GM12878 (cell line): ENCODE measurements around the gene SLC25A46. TPM values are rescaled to one million over a fixed set of nuclear protein-coding genes. Genes with fewer than 3 reads are reported as not detected.
A peak's percentile ranks its signal among the peaks of the same experiment; 100 is the strongest.

ENCODE experiments used
- BRCA1 ChIP-seq: IDR thresholded peaks from 2 replicates; pipeline ENCODE4 v1.6.1; 2011; ENCODE audit warnings: low read depth, low read length, improper control_type of control experiment
- CHD2 ChIP-seq: IDR thresholded peaks from 2 replicates; pipeline ENCODE4 v1.6.1; 2011; ENCODE audit warnings: low read depth, low read length, improper control_type of control experiment, borderline replicate concordance
- CHD4 ChIP-seq: fragments of 200-600 bp; sonication (generic); IDR thresholded peaks from 2 replicates; pipeline ENCODE4 v1.6.1; 2016; ENCODE audit warnings: mild to moderate bottlenecking
- CTCF ChIP-seq, 3 experiments: IDR thresholded peaks in 2 of 3; conservative IDR thresholded peaks in 1 of 3; 2 replicates each; pipeline ENCODE4 v1.5.1; 2011; ENCODE audit warnings: low read depth in 3 of 3, low read length in 3 of 3, mild to moderate bottlenecking in 3 of 3, control low read depth in 2 of 3, moderate library complexity in 2 of 3, inconsistent platforms in 1 of 3, mixed read lengths in 1 of 3; ENCODE audit not compliant: control insufficient read depth in 2 of 3, insufficient read depth in 1 of 3; ENCODE audit errors: extremely low read depth in 1 of 3
- FOS ChIP-seq: IDR thresholded peaks from 3 replicates; pipeline ENCODE4 v1.6.1; 2011; ENCODE audit warnings: borderline replicate concordance; ENCODE audit not compliant: insufficient read length; ENCODE audit errors: extremely low read depth
- IKZF1 ChIP-seq: fragments of 450-650 bp; conservative IDR thresholded peaks from 2 replicates; pipeline ENCODE4 v1.6.1; 2017; ENCODE audit warnings: antibody characterized with exemption, mild to moderate bottlenecking
- IRF4 ChIP-seq: IDR thresholded peaks from 2 replicates; pipeline ENCODE4 v1.6.1; 2011; ENCODE audit warnings: low read depth, low read length
- MTA2 ChIP-seq: fragments of 450-650 bp; IDR thresholded peaks from 2 replicates; pipeline ENCODE4 v1.6.1; 2016; ENCODE audit warnings: low read depth, mild to moderate bottlenecking, moderate library complexity
- NFYB ChIP-seq: IDR thresholded peaks from 2 replicates; pipeline ENCODE4 v1.6.1; 2011; ENCODE audit warnings: low read depth, mild to moderate bottlenecking, low read length, improper control_type of control experiment, moderate library complexity; ENCODE audit not compliant: insufficient read depth
- NKRF ChIP-seq: fragments of 450-650 bp; conservative IDR thresholded peaks from 2 replicates; pipeline ENCODE4 v1.6.1; 2017; ENCODE audit warnings: mild to moderate bottlenecking, moderate library complexity
- NR2C1 ChIP-seq: fragments of 450-650 bp; IDR thresholded peaks from 2 replicates; pipeline ENCODE4 v1.6.1; 2017; ENCODE audit warnings: antibody characterized with exemption, mild to moderate bottlenecking, moderate library complexity
- SPI1 ChIP-seq: IDR thresholded peaks from 2 replicates; pipeline ENCODE4 v1.6.1; 2011; ENCODE audit warnings: low read depth, mild to moderate bottlenecking, low read length, moderate library complexity, borderline replicate concordance; ENCODE audit not compliant: insufficient read depth
- TARDBP ChIP-seq: IDR thresholded peaks from 2 replicates; pipeline ENCODE4 v1.6.1; 2016; ENCODE audit warnings: borderline replicate concordance
- TBL1XR1 ChIP-seq: IDR thresholded peaks from 2 replicates; pipeline ENCODE4 v1.6.1; 2012; ENCODE audit warnings: low read depth, low read length, improper control_type of control experiment
- TCF12 ChIP-seq: IDR thresholded peaks from 2 replicates; pipeline ENCODE4 v1.6.1; 2011; ENCODE audit warnings: low read depth, mild to moderate bottlenecking, low read length
- ZNF217 ChIP-seq: fragments of 450-650 bp; IDR thresholded peaks from 2 replicates; pipeline ENCODE4 v1.6.1; 2017; ENCODE audit warnings: antibody characterized with exemption, mild to moderate bottlenecking
- ZNF384 ChIP-seq: IDR thresholded peaks from 2 replicates; pipeline ENCODE4 v1.6.1; 2012; ENCODE audit warnings: low read depth, mild to moderate bottlenecking, low read length, improper control_type of control experiment, borderline replicate concordance
- ZNF592 ChIP-seq: fragments of 450-650 bp; IDR thresholded peaks from 2 replicates; pipeline ENCODE4 v1.6.1; 2017; ENCODE audit warnings: mild to moderate bottlenecking, moderate library complexity
- polyA plus RNA-seq, 11 experiments: library from polyadenylated mRNA; depleted of rRNA in 4 of 11; unstranded in 6 of 11; stranded (reverse) in 5 of 11; fragments of >200 nt; fragmentation: Nextera tagmentation in 4 of 11; fragmentation: Illumina TruSeq in 1 of 11; extraction: Ambion mirVana in 4 of 11; extraction: Trizol in 1 of 11; gene quantifications; 1 replicate in 1 of 11; 2 replicates in 10 of 11; pipeline versions ENCODE4 v1.2.1 to v1.2.3, GENCODE V29; 2011 to 2016; ENCODE audit warnings: inconsistent platforms in 2 of 11, missing spikeins in 2 of 11, low read depth in 1 of 11
- total RNA-seq, 4 experiments: library from RNA; depleted of rRNA in 3 of 4; stranded (reverse); fragments of >200 nt in 3 of 4; fragmentation: Illumina TruSeq in 1 of 4; extraction: Trizol in 1 of 4; gene quantifications; 2 replicates each; pipeline versions ENCODE4 v1.2.1 to v1.2.3, GENCODE V29; 2013 to 2021
- TF ChIP-seq, protein P1 (sequence below): fragments of 450-650 bp; IDR thresholded peaks from 2 replicates; pipeline ENCODE4 v1.6.1; 2017; ENCODE audit warnings: low read depth, mild to moderate bottlenecking, moderate library complexity

SLC25A46 gene
- total and polyA plus RNA-seq, 10 of the 15 experiments (the other 5 are each of a cell fraction or from before 2014, with no cell fraction given): 18.0 to 89.6 (median 68.2) TPM

DNA sequence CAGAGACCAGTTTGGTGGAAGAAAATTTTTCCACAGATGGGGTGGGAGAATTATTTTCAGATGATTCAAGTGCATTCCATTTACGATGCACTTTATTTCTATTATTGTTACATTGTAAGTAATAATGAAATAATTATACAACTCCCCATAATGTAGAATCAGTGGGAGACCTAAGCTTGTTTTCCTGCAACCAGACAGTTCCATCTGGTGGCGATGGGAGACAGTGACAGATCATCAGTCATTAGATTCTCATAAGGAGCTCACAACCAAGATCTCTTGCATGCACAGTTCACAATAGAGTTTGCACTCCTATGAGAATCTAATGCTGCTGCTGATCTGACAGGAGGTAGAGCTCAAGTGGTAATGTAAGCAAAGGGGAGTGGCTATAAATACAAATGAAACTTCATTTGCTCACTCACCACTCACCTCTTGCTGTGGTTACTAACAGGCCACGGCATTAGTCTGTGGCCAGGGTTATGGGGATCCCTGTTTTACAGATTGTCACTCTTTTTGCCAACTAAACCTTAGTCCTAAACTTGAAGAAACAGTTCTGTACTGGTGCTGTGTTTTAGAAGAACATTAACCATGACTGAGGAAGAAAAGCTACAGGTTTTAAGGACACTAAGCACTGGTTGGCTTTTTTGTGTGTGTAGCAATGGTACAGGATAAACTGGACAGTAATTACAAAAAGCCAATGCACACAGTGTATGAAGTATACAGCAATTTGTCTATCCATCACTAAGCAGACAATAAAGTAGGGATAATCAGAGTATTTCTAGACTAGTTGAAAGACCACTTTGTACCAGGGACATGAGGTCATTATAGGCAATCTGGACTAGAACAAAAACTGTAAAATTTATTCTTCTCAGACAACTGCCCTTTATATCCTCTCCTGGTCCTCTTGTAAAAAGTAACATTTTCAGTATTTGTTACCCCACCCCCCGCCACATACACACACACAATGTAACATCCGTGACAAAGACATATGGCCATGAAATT lies 22.3 kb upstream of the SLC25A46 start (continued):
- TF ChIP-seq, protein P1, sequence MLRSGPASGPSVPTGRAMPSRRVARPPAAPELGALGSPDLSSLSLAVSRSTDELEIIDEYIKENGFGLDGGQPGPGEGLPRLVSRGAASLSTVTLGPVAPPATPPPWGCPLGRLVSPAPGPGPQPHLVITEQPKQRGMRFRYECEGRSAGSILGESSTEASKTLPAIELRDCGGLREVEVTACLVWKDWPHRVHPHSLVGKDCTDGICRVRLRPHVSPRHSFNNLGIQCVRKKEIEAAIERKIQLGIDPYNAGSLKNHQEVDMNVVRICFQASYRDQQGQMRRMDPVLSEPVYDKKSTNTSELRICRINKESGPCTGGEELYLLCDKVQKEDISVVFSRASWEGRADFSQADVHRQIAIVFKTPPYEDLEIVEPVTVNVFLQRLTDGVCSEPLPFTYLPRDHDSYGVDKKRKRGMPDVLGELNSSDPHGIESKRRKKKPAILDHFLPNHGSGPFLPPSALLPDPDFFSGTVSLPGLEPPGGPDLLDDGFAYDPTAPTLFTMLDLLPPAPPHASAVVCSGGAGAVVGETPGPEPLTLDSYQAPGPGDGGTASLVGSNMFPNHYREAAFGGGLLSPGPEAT: no peak
- TF ChIP-seq FOS: no peak
- TF ChIP-seq NFYB: no peak
- 0 out of 2 replicates have a peak, but pooled peaks have one; percentile 18 for TF ChIP-seq IKZF1
- TF ChIP-seq NKRF: no peak
- no peak for TF ChIP-seq BRCA1
- TF ChIP-seq ZNF592: no peak
- TF ChIP-seq TARDBP: no peak
- TF ChIP-seq MTA2: 0 out of 2 replicates have a peak, but pooled peaks have one; percentile 16
- TF ChIP-seq ZNF217: no peak
- no peak for TF ChIP-seq ZNF384
- TF ChIP-seq NR2C1: no peak
- no peak for TF ChIP-seq CHD2
- peak in 1 of 3 experiments; percentile 17; a peak in 1 of 6 replicates for TF ChIP-seq CTCF (IDR thresholded peaks at IDR 0.05 in 2 of 3, conservative IDR thresholded peaks at IDR 0.05 in 1 of 3; ENCODE audit: control insufficient read depth in 2 of 3, extremely low read depth in 1 of 3, insufficient read depth in 1 of 3, low read depth in 3 of 3, low read length in 3 of 3)
- no peak for TF ChIP-seq TBL1XR1
- peak; percentile 38; the same call in 1 of the 2 replicates for TF ChIP-seq SPI1
- TF ChIP-seq IRF4: no peak
- TF ChIP-seq TCF12: no peak
- no peak for TF ChIP-seq CHD4
